ENCODE results near the gene PACS2. TPM values are rescaled to one million over a fixed set of nuclear protein-coding genes. Genes with fewer than 3 reads are reported as not detected.

Gene PACS2
- total and polyA plus RNA-seq, 4 donors, result 37.9 to 87.2 (median 71.0) TPM

- H3K4me3 ChIP-seq, result no peak overlapping the region
- DNase-seq (no peak), ATAC-seq (ENCODE audit: insufficient read depth, low FRiP score) (no peak)
- no peak for TF ChIP-seq CTCF (IDR thresholded peaks at IDR 0.05; ENCODE audit: control extremely low read depth, extremely low read depth)
- no peak overlapping the region for H3K9ac ChIP-seq (ENCODE audit: insufficient read depth in 1 of 2, low read length in 2 of 2)
- H3K27me3 ChIP-seq (ENCODE audit: control insufficient read depth in 3 of 3, insufficient read depth in 3 of 3, low read length in 2 of 3), result no peaks in the 10 kb centered on the region
- no peaks in the 10 kb centered on the region for H3K9me3 ChIP-seq (ENCODE audit: control insufficient read depth in 4 of 4, insufficient read depth in 3 of 4, low read length in 3 of 4)
- WGBS, 2 donors, result 91 to 95% methylated on average over 23 of the region's 23 CpGs
- H3K36me3 ChIP-seq (ENCODE audit: control insufficient read depth in 4 of 4, insufficient read depth in 4 of 4, low read length in 4 of 4), result peaks cover 0 to 30% (median 4%) of the 10 kb centered on the region in 4 donors
- H3K27ac ChIP-seq (ENCODE audit: low read depth in 1 of 2, low read length in 1 of 2), result no peak overlapping the region
- H3K4me1 ChIP-seq (ENCODE audit: control insufficient read depth in 5 of 5, insufficient read depth in 5 of 5, low read length in 5 of 5), result no peaks in the 10 kb centered on the region
These were observed 77.0 kb downstream of the PACS2 start for GRCh38 chr14:105391541-105391940.

- H3K9ac ChIP-seq (ENCODE audit: insufficient read depth in 1 of 2, low read length in 2 of 2), result no peak overlapping the region
- no peak overlapping the region for H3K4me3 ChIP-seq
- no peak for TF ChIP-seq CTCF (IDR thresholded peaks at IDR 0.05; ENCODE audit: control extremely low read depth, extremely low read depth)
- H3K36me3 ChIP-seq (ENCODE audit: control insufficient read depth in 4 of 4, insufficient read depth in 4 of 4, low read length in 4 of 4), result peaks cover 0 to 22% (median 3%) of the 10 kb centered on the region in 4 donors
- ATAC-seq (ENCODE audit: insufficient read depth, low FRiP score) (no peak), DNase-seq (no peak)
- H3K27me3 ChIP-seq (ENCODE audit: control insufficient read depth in 3 of 3, insufficient read depth in 3 of 3, low read length in 2 of 3), result no peaks in the 10 kb centered on the region
- no peak overlapping the region for H3K27ac ChIP-seq (ENCODE audit: low read depth in 1 of 2, low read length in 1 of 2)
- H3K4me1 ChIP-seq (ENCODE audit: control insufficient read depth in 5 of 5, insufficient read depth in 5 of 5, low read length in 5 of 5), result peaks cover 0 to 8% (median 0%) of the 10 kb centered on the region in 5 donors
- H3K9me3 ChIP-seq (ENCODE audit: control insufficient read depth in 4 of 4, insufficient read depth in 3 of 4, low read length in 3 of 4), result no peaks in the 10 kb centered on the region
- WGBS, 2 donors, result 93 to 94% methylated on average over 40 of the region's 40 CpGs
These were observed 77.9 kb downstream of the PACS2 start for GRCh38 chr14:105392131-105393090.

GRCh38 chr14:105393151-105393550, 78.6 kb downstream of the PACS2 start:
- Histone ChIP-seq H3K9me3 (ENCODE audit: control insufficient read depth in 4 of 4, insufficient read depth in 3 of 4, low read length in 3 of 4) (no peaks in the 10 kb centered on the region), H3K27ac (ENCODE audit: low read depth in 1 of 2, low read length in 1 of 2) (no peak overlapping the region), H3K27me3 (ENCODE audit: control insufficient read depth in 3 of 3, insufficient read depth in 3 of 3, low read length in 2 of 3) (no peaks in the 10 kb centered on the region), H3K4me3 (no peak overlapping the region), H3K4me1 (ENCODE audit: control insufficient read depth in 5 of 5, insufficient read depth in 5 of 5, low read length in 5 of 5) (peaks cover 0 to 12% (median 0%) of the 10 kb centered on the region in 5 donors), H3K9ac (ENCODE audit: insufficient read depth in 1 of 2, low read length in 2 of 2) (no peak overlapping the region), H3K36me3 (ENCODE audit: control insufficient read depth in 4 of 4, insufficient read depth in 4 of 4, low read length in 4 of 4) (peaks cover 0 to 17% (median 3%) of the 10 kb centered on the region in 4 donors)
- no peak for DNase-seq
- 94 to 96% methylated on average over 14 of the region's 14 CpGs for WGBS, 2 donors
- ATAC-seq (ENCODE audit: insufficient read depth, low FRiP score), result no peak
- no peak for TF ChIP-seq CTCF (IDR thresholded peaks at IDR 0.05; ENCODE audit: control extremely low read depth, extremely low read depth)
